ENCODE results near the gene EIF5. TPM values are rescaled to one million over a fixed set of nuclear protein-coding genes. Genes with fewer than 3 reads are reported as not detected.

The EIF5 gene
- total and polyA plus RNA-seq, 2 donors (not counting 3 experiments of a cell fraction or from before 2014, with no cell fraction given) = 175 to 313 TPM

GRCh38 chr14:103315941-103316340 lies 18.1 kb upstream of the EIF5 start:
- no peaks in the 10 kb centered on the region for H3K36me3 ChIP-seq (ENCODE audit: control insufficient read depth in 2 of 2, extremely low read depth in 1 of 2, insufficient read depth in 2 of 2, low read length in 2 of 2)
- ChIA-PET CTCF (interaction anchor here (1.1 kb wide), 1 partner anchor 129 kb away, joined by 3 read pairs; no protein-coding TSS in a partner anchor), POLR2A (no interaction called here)
- FAIRE-seq = no peak
- H3K9ac ChIP-seq (replicated peaks; ENCODE audit: extremely low read depth, insufficient read depth, low read length) = no peak overlapping the region
- H3K79me2 ChIP-seq (ENCODE audit: control insufficient read depth, insufficient read depth, low read length) = no peaks in the 10 kb centered on the region
- H3K4me3 ChIP-seq (replicated peaks in 1 of 3; ENCODE audit: insufficient read depth in 1 of 3, low read depth in 1 of 3, low read length in 3 of 3) = no peak overlapping the region
- H4K20me1 ChIP-seq (replicated peaks; ENCODE audit: control insufficient read depth, extremely low read depth, insufficient read depth, low read length) = no peaks in the 10 kb centered on the region
- H2AFZ ChIP-seq (ENCODE audit: low read depth, low read length) = no peak overlapping the region
- no peaks in the 10 kb centered on the region for H3K27me3 ChIP-seq (ENCODE audit: control insufficient read depth in 2 of 2, insufficient read depth in 2 of 2, low read length in 2 of 2)
- intact Hi-C loops (cut with micrococcal nuclease) = no loop called here
- peaks cover 13% of the 10 kb centered on the region for H3K4me1 ChIP-seq (ENCODE audit: control insufficient read depth, extremely low read depth, insufficient read depth, low read length)
- BruUV-seq (replicated peaks) = no TSS peak
- no peak for DNase-seq (ENCODE audit: low read depth, low spot score)
- dilution Hi-C loops (cut with MboI; ENCODE audit: extremely low pct_ligation_motif_present, low sequenced_read_pairs) = no loop called here
- H3K27ac ChIP-seq (ENCODE audit: insufficient read depth, low read depth, low read length) = no peak overlapping the region
- no peaks in the 10 kb centered on the region for H3K9me1 ChIP-seq (replicated peaks; ENCODE audit: control insufficient read depth, extremely low read depth, insufficient read depth, low read length)
- H3K4me2 ChIP-seq (ENCODE audit: insufficient read depth, low read length) = no peak overlapping the region
- TF ChIP-seq MAX (IDR thresholded peaks at IDR 0.05; ENCODE audit: insufficient read depth, insufficient read length) (no peak), GATA2 (IDR thresholded peaks at IDR 0.05; ENCODE audit: insufficient read depth, insufficient read length, low read depth, low read length) (no peak), POLR2A (IDR thresholded peaks at IDR 0.05; ENCODE audit: low read depth, low read length) (no peak), JUN (IDR thresholded peaks at IDR 0.05; ENCODE audit: borderline replicate concordance, insufficient read depth, insufficient read length, low read depth) (no peak), MYC (IDR thresholded peaks at IDR 0.05; ENCODE audit: low read depth, low read length) (no peak), EZH2 (IDR thresholded peaks at IDR 0.05; ENCODE audit: borderline replicate concordance, low read depth, low read length, severe bottlenecking) (no peak), POLR2AphosphoS5 (IDR thresholded peaks at IDR 0.05; ENCODE audit: insufficient read depth, low read depth, low read length) (no peak), CTCF (IDR thresholded peaks at IDR 0.05; ENCODE audit: extremely low read depth in 1 of 2, insufficient read depth in 1 of 2, low read depth in 1 of 2, low read length in 2 of 2) (no peak), FOS (IDR thresholded peaks at IDR 0.05; ENCODE audit: borderline replicate concordance, insufficient read depth, low read length) (no peak)
- no peaks in the 10 kb centered on the region for H3K9me3 ChIP-seq (replicated peaks; ENCODE audit: control insufficient read depth, insufficient read depth, low read length)

All from endothelial cell of umbilical vein (primary cell).